BJ (cell line): ENCODE results near the gene CGB5. TPM values are rescaled to one million over a fixed set of nuclear protein-coding genes. Genes with fewer than 3 reads are reported as not detected.

Source experiments
- CTCF ChIA-PET: fragments of 350-600 bp; formaldehyde crosslinking; extraction: SDS; loops from one replicate; lab custom pipeline; 2021; ENCODE audit warnings: antibody characterized with exemption, inconsistent platforms; lab: Yijun Ruan, JAX
- POLR2A ChIA-PET: fragments of 300-600 bp; sonication (Branson Sonifier 250); formaldehyde crosslinking; extraction: SDS; loops from one replicate; lab custom pipeline; 2021; ENCODE audit warnings: antibody characterized with exemption; lab: Charles Lee
- DNase-seq: peaks from one replicate; pipeline ENCODE4 v3.0.0-alpha.2; 2011; ENCODE audit warnings: low read depth
- H3K27me3 ChIP-seq: 2 replicates; pipeline ENCODE4 v1.6.0; 2011; ENCODE audit warnings: low read length; ENCODE audit not compliant: control insufficient read depth, insufficient read depth
- H3K36me3 ChIP-seq: 2 replicates; pipeline ENCODE4 v1.5.1; 2011; ENCODE audit warnings: low read length; ENCODE audit not compliant: control insufficient read depth, insufficient read depth
- H3K4me3 ChIP-seq: 2 replicates; pipeline ENCODE4 v1.5.1; 2011; ENCODE audit warnings: low read depth, mild to moderate bottlenecking, control low read depth, low read length
- CTCF ChIP-seq: IDR thresholded peaks from 2 replicates; pipeline ENCODE4 v1.5.1; 2011; ENCODE audit warnings: low read depth, mild to moderate bottlenecking, control low read depth, inconsistent platforms, low read length, moderate library complexity; ENCODE audit not compliant: insufficient read depth
- polyA plus RNA-seq: library from polyadenylated mRNA; depleted of rRNA; stranded (reverse); fragments of >200 nt; gene quantifications from 2 replicates; pipeline ENCODE4 v1.2.3, GENCODE V29; 2011

The CGB5 gene
- polyA plus RNA-seq, 1 experiment: not detected

GRCh38 chr19:49085020-49085867 is 41.6 kb downstream of the CGB5 start, which contains the start of gene SNRNP70:
TSS of gene SNRNP70 (plus strand) at chr19:49085451. CDS start at chr19:49086415, 964 bp downstream.
- POLR2A ChIA-PET: interaction anchor here (0.7 kb wide), 1 partner anchor 240 kb away, joined by 5 read pairs; the partner anchor contains the start of gene SLC6A16
- CTCF ChIA-PET: interaction anchor here (2.6 kb wide), 1 partner anchor 13 kb away, joined by 15 read pairs; no protein-coding TSS in a partner anchor
- Histone ChIP-seq H3K27me3 (no peaks in the 10 kb centered on the region), H3K4me3 (peak within 1 kb of the TSS; percentile 85), H3K36me3 (peaks cover 8% of the 10 kb centered on the region)
- TF ChIP-seq CTCF: no peak
- DNase-seq: peak; percentile 90

- ChIA-PET POLR2A (interaction anchor here (0.7 kb wide), 1 partner anchor 239 kb away, joined by 5 read pairs; the partner anchor contains the start of gene SLC6A16), CTCF (interaction anchor here (2.6 kb wide), 1 partner anchor 12 kb away, joined by 15 read pairs; no protein-coding TSS in a partner anchor)
- H3K36me3 ChIP-seq: peaks cover 15% of the 10 kb centered on the region
- DNase-seq: no peak
- H3K27me3 ChIP-seq: no peaks in the 10 kb centered on the region
- H3K4me3 ChIP-seq: peak overlapping the region; percentile 85
- TF ChIP-seq CTCF: no peak
These were observed 42.2 kb downstream of the CGB5 start for GRCh38 chr19:49085868-49086232.

GRCh38 chr19:49086296-49086695 is 42.6 kb downstream of the CGB5 start:
- ChIA-PET CTCF (interaction anchor here (2.6 to 3.1 kb wide), 2 partner anchors 11 to 21 kb away, joined by 11 to 15 read pairs; no protein-coding TSS in a partner anchor), POLR2A (interaction anchor here (0.7 kb wide), 1 partner anchor 239 kb away, joined by 5 read pairs; the partner anchor contains the start of gene SLC6A16)
- no peak for TF ChIP-seq CTCF
- H3K4me3 ChIP-seq: peak overlapping the region; percentile 85
- H3K27me3 ChIP-seq: no peaks in the 10 kb centered on the region
- peaks cover 17% of the 10 kb centered on the region for H3K36me3 ChIP-seq
- no peak for DNase-seq

GRCh38 chr19:49091391-49092038 is 47.9 kb downstream of the CGB5 start:
- Histone ChIP-seq H3K36me3 (peaks cover 38% of the 10 kb centered on the region), H3K27me3 (no peaks in the 10 kb centered on the region), H3K4me3 (no peak overlapping the region)
- ChIA-PET CTCF (no interaction called here), POLR2A (no interaction called here)
- no peak for DNase-seq
- no peak for TF ChIP-seq CTCF

GRCh38 chr19:49092686-49093085 is 49.0 kb downstream of the CGB5 start:
- CTCF ChIA-PET: interaction anchor here (0.7 to 1.2 kb wide), 2 partner anchors 18 to 116 kb away, joined by 3 to 4 read pairs; no protein-coding TSS in a partner anchor

More at GRCh38 chr19:49092686-49093085, 49.0 kb downstream of the CGB5 start:
- POLR2A ChIA-PET: no interaction called here
- H3K4me3 ChIP-seq: no peak overlapping the region
- H3K36me3 ChIP-seq: peaks cover 38% of the 10 kb centered on the region
- no peak for TF ChIP-seq CTCF
- H3K27me3 ChIP-seq: no peaks in the 10 kb centered on the region
- DNase-seq: no peak
